ENCODE measurements around the gene MIB2.
A peak's percentile ranks its signal among the peaks of the same experiment; 100 is the strongest.

The MIB2 gene

GRCh38 chr1:1605724-1606123 is 9.6 kb upstream of the MIB2 start:
- Histone ChIP-seq H3K9me3 (ENCODE audit: control insufficient read depth, insufficient read depth, low read length) (no peaks in the 10 kb centered on the region), H3K4me3 (ENCODE audit: low read depth, low read length) (no peak overlapping the region), H3K36me3 (ENCODE audit: control insufficient read depth, insufficient read depth, low read length) (no peaks in the 10 kb centered on the region), H3K4me1 (ENCODE audit: control insufficient read depth, insufficient read depth, low read length) (no peaks in the 10 kb centered on the region; the same call in 1 of the 2 replicates), H3K27me3 (ENCODE audit: control insufficient read depth, insufficient read depth, low read length) (peaks cover 19% of the 10 kb centered on the region), H3K9ac (ENCODE audit: low read depth, low read length) (no peak overlapping the region), H3K27ac (ENCODE audit: low read depth, low read length) (no peak overlapping the region)

DNA sequence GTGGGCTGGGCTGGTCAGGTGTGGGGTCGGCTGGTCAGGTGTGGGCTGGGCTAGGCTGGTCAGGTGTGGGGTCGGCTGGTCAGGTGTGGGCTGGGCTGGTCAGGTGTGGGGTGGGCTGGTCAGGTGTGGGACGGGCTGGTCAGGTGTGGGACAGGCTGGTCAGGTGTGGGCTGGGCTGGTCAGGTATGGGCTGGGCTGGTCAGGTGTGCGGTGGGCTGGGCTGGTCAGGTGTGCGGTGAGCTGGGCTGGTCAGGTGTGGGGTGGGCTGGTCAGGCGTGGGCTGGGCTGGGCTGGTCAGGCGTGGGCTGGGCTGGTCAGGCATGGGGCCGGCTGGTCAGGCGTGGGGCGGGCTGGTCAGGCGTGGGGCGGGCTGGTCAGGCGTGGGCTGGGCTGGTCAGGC is 9.1 kb upstream of the MIB2 start:
- Histone ChIP-seq H3K36me3 (ENCODE audit: control insufficient read depth, insufficient read depth, low read length) (no peaks in the 10 kb centered on the region), H3K4me1 (ENCODE audit: control insufficient read depth, insufficient read depth, low read length) (no peaks in the 10 kb centered on the region; the same call in 1 of the 2 replicates), H3K4me3 (ENCODE audit: low read depth, low read length) (no peak overlapping the region), H3K27ac (ENCODE audit: low read depth, low read length) (no peak overlapping the region), H3K27me3 (ENCODE audit: control insufficient read depth, insufficient read depth, low read length) (peaks cover 14% of the 10 kb centered on the region; the same call in 1 of the 2 replicates), H3K9me3 (ENCODE audit: control insufficient read depth, insufficient read depth, low read length) (no peaks in the 10 kb centered on the region), H3K9ac (ENCODE audit: low read depth, low read length) (no peak overlapping the region)

- Histone ChIP-seq H3K36me3 (ENCODE audit: control insufficient read depth, insufficient read depth, low read length) (no peaks in the 10 kb centered on the region), H3K27me3 (ENCODE audit: control insufficient read depth, insufficient read depth, low read length) (no peaks in the 10 kb centered on the region), H3K4me3 (ENCODE audit: low read depth, low read length) (no peak overlapping the region), H3K4me1 (ENCODE audit: control insufficient read depth, insufficient read depth, low read length) (peaks cover 5% of the 10 kb centered on the region; the same call in 1 of the 2 replicates), H3K27ac (ENCODE audit: low read depth, low read length) (no peak overlapping the region), H3K9ac (ENCODE audit: low read depth, low read length) (no peak overlapping the region), H3K9me3 (ENCODE audit: control insufficient read depth, insufficient read depth, low read length) (no peaks in the 10 kb centered on the region)
These were observed 5.3 kb upstream of the MIB2 start for GRCh38 chr1:1609822-1610485.

DNA sequence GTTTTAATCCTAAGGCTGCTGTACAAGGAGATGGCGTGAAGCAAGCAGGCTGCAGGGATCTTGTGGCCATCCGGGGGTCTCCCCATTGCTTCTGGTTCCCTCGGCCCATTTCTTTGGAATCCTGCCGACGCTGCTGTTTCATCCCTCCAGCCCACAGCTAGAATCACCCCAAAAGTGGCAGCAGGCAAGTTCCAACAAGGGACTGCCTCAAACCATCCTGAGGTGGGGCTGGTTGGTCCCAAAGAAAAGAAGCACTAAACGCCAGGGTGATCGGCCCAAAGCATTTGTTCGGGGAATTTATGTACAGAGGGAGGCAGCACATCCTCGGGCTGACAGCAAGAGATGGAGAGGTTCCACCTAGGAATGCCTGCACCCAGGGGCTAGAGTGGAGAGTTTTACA is 4.5 kb upstream of the MIB2 start:
- Histone ChIP-seq H3K4me1 (ENCODE audit: control insufficient read depth, insufficient read depth, low read length) (peaks cover 5% of the 10 kb centered on the region; the same call in 1 of the 2 replicates), H3K9me3 (ENCODE audit: control insufficient read depth, insufficient read depth, low read length) (no peaks in the 10 kb centered on the region), H3K27me3 (ENCODE audit: control insufficient read depth, insufficient read depth, low read length) (no peaks in the 10 kb centered on the region), H3K36me3 (ENCODE audit: control insufficient read depth, insufficient read depth, low read length) (no peaks in the 10 kb centered on the region), H3K9ac (ENCODE audit: low read depth, low read length) (no peak overlapping the region), H3K27ac (ENCODE audit: low read depth, low read length) (no peak overlapping the region), H3K4me3 (ENCODE audit: low read depth, low read length) (no peak overlapping the region)

DNA sequence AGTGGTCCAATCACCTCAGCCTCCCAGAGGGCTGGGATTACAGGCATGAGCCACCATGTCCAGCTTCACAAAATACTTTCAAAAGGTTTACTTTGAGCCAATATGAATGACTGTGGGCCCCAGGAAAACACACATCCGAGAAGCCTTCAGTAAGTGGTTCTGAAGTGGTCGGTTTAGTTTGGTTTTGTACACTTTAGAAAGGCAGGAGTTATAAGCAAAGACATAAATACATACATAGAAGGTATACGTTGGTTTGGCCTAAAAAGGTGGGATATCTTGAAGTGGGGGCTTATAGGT is 3.2 kb upstream of the MIB2 start:
- Histone ChIP-seq H3K27me3 (ENCODE audit: control insufficient read depth, insufficient read depth, low read length) (no peaks in the 10 kb centered on the region), H3K9me3 (ENCODE audit: control insufficient read depth, insufficient read depth, low read length) (no peaks in the 10 kb centered on the region), H3K27ac (ENCODE audit: low read depth, low read length) (no peak overlapping the region), H3K4me1 (ENCODE audit: control insufficient read depth, insufficient read depth, low read length) (peaks cover 5% of the 10 kb centered on the region; the same call in 1 of the 2 replicates), H3K36me3 (ENCODE audit: control insufficient read depth, insufficient read depth, low read length) (no peaks in the 10 kb centered on the region), H3K4me3 (ENCODE audit: low read depth, low read length) (no peak overlapping the region), H3K9ac (ENCODE audit: low read depth, low read length) (no peak overlapping the region)

DNA sequence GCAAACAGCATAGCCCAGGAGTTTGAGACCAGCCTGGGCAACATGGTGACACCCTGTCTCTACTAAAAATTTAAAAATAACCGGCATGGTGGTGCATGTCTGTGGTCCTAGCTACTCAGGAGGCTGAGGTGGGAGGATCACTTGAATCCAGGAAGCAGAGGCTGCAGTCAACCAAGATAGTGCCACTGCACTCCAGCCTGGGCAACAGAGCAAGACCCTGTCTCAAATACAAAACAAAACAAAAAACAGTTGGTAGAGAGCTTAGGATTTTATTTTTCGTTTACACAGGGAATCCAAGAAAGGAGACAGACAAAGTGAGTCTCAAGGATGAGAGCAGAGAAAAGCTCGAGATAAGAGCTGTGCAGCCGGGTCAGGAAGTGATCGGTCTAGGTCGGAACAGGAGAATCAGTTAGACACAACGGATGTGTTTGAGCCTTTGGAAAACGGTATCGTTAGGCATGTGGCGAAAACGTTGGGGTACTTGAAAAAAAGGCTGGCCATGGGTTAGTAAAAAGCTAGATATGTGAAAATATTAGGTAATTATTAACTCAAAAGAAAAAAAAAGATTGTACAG is 1.7 kb upstream of the MIB2 start:
- no peaks in the 10 kb centered on the region for H3K27me3 ChIP-seq (ENCODE audit: control insufficient read depth, insufficient read depth, low read length)
- H3K4me3 ChIP-seq (ENCODE audit: low read depth, low read length): no peak overlapping the region
- peaks cover 13% of the 10 kb centered on the region for H3K36me3 ChIP-seq (ENCODE audit: control insufficient read depth, insufficient read depth, low read length)
- H3K9me3 ChIP-seq (ENCODE audit: control insufficient read depth, insufficient read depth, low read length): no peaks in the 10 kb centered on the region
- no peak overlapping the region for H3K27ac ChIP-seq (ENCODE audit: low read depth, low read length)
- H3K9ac ChIP-seq (ENCODE audit: low read depth, low read length): no peak overlapping the region
- peaks cover 5% of the 10 kb centered on the region; the same call in 1 of the 2 replicates for H3K4me1 ChIP-seq (ENCODE audit: control insufficient read depth, insufficient read depth, low read length)

- H3K9me3 ChIP-seq (ENCODE audit: control insufficient read depth, insufficient read depth, low read length): no peaks in the 10 kb centered on the region
- peaks cover 5% of the 10 kb centered on the region; the same call in 1 of the 2 replicates for H3K4me1 ChIP-seq (ENCODE audit: control insufficient read depth, insufficient read depth, low read length)
- H3K27me3 ChIP-seq (ENCODE audit: control insufficient read depth, insufficient read depth, low read length): no peaks in the 10 kb centered on the region
- peaks cover 13% of the 10 kb centered on the region for H3K36me3 ChIP-seq (ENCODE audit: control insufficient read depth, insufficient read depth, low read length)
- H3K9ac ChIP-seq (ENCODE audit: low read depth, low read length): no peak overlapping the region; the same call in 1 of the 2 replicates
- H3K4me3 ChIP-seq (ENCODE audit: low read depth, low read length): peak overlapping the region; percentile 100
- no peak overlapping the region for H3K27ac ChIP-seq (ENCODE audit: low read depth, low read length)
These were observed 921 bp upstream of the MIB2 start for GRCh38 chr1:1614204-1614953.

DNA sequence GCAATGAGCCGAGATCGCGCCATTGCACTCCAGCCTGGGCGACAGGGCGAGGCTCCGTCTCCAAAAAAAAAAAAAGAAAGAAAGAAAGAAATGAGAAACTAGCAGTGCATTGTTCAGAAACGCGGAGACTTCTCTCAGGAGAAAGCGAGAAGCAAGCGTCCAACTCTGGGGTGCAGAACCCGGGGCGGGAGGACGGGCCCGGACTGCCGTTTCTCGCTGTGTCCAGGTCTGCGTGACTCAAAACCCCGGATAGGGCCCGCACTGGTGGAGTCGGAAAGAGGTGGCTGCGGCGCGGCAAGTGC is 395 bp upstream of the MIB2 start:
- Histone ChIP-seq H3K4me1 (ENCODE audit: control insufficient read depth, insufficient read depth, low read length) (peaks cover 5% of the 10 kb centered on the region; the same call in 1 of the 2 replicates), H3K36me3 (ENCODE audit: control insufficient read depth, insufficient read depth, low read length) (peaks cover 13% of the 10 kb centered on the region), H3K27me3 (ENCODE audit: control insufficient read depth, insufficient read depth, low read length) (no peaks in the 10 kb centered on the region), H3K27ac (ENCODE audit: low read depth, low read length) (peak overlapping the region; percentile 100), H3K4me3 (ENCODE audit: low read depth, low read length) (peak overlapping the region; percentile 100), H3K9ac (ENCODE audit: low read depth, low read length) (no peak overlapping the region; the same call in 1 of the 2 replicates), H3K9me3 (ENCODE audit: control insufficient read depth, insufficient read depth, low read length) (no peaks in the 10 kb centered on the region)

DNA sequence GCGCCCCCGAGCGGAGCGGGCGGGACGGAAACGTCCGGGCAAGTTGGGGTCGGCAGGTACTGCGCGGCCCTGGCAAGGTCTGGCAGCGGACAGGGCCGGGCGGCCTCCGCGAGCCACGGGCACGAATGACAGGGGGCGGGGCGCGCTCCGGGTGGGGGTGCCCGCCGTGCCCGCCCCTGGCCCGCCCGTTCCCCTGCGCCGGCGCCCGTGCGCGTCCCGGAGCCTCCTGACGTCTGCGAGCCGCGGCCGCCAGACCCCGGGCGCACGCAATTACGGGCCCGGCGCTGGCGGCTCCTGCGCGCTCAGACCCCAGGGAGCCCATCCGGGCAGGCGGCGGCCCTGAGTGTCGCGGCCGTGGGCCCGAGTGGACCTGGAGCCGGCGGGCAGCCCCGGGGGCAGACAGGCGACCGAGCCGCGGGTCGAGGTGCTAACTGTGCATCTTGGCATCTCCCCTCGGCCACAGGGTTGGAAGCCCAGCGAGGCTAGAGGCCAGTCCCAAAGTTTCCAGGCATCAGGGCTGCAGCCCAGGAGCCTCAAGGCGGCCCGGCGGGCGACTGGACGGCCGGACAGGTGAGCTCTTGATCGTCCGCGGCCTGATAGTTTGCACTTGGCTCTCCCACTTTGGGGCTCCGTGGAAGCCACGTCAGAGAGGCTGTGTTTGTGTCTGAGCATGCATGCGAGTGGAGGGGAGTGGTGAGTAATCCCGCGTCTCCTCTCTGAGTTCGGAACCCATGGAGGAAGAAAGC is 918 bp downstream of the MIB2 start:
- no peaks in the 10 kb centered on the region for H3K27me3 ChIP-seq (ENCODE audit: control insufficient read depth, insufficient read depth, low read length)
- H3K27ac ChIP-seq (ENCODE audit: low read depth, low read length): peak overlapping the region; percentile 100
- H3K9me3 ChIP-seq (ENCODE audit: control insufficient read depth, insufficient read depth, low read length): no peaks in the 10 kb centered on the region
- H3K36me3 ChIP-seq (ENCODE audit: control insufficient read depth, insufficient read depth, low read length): peaks cover 13% of the 10 kb centered on the region
- peak overlapping the region; percentile 100 for H3K4me3 ChIP-seq (ENCODE audit: low read depth, low read length)
- H3K9ac ChIP-seq (ENCODE audit: low read depth, low read length): peak overlapping the region; percentile 100; the same call in 1 of the 2 replicates
- peaks cover 5% of the 10 kb centered on the region; the same call in 1 of the 2 replicates for H3K4me1 ChIP-seq (ENCODE audit: control insufficient read depth, insufficient read depth, low read length)

DNA sequence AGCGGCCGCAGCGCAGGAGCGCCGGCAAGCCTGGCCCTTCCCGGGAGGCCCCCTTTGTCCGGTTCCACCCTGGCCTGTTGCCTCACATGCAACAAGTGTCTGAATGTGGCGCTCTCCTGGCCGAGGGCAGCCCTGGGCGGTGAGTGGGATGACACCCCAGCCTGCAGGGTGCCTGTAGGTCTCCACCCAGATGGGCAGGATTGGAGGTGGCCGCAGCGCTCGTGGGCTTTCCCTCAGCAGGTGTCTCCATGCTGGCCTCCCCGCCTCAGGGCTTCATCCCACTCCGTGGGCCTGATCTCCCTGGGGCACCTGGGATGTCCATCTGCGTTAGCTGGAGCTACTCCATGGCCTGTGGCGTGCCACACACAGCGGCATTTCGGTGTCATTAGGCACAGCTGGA is 1.5 kb downstream of the MIB2 start:
- Histone ChIP-seq H3K36me3 (ENCODE audit: control insufficient read depth, insufficient read depth, low read length) (peaks cover 13% of the 10 kb centered on the region), H3K27me3 (ENCODE audit: control insufficient read depth, insufficient read depth, low read length) (no peaks in the 10 kb centered on the region), H3K9ac (ENCODE audit: low read depth, low read length) (no peak overlapping the region), H3K4me1 (ENCODE audit: control insufficient read depth, insufficient read depth, low read length) (peaks cover 5% of the 10 kb centered on the region; the same call in 1 of the 2 replicates), H3K27ac (ENCODE audit: low read depth, low read length) (no peak overlapping the region), H3K4me3 (ENCODE audit: low read depth, low read length) (peak overlapping the region; percentile 100), H3K9me3 (ENCODE audit: control insufficient read depth, insufficient read depth, low read length) (no peaks in the 10 kb centered on the region)
